Stimulated activated memory B cell treated with anti-CD40 and anti-IgM and Interleukin-4, amounts not matched to agents 10 μg/mL and 1 μg/mL and 100 μg/mL, for 72 hours (primary cell): ENCODE measurements around the gene MCF2L2.
A peak's percentile ranks its signal among the peaks of the same experiment; 100 is the strongest.
"Not testable (repeated sequence)": the region's sequence is repeated elsewhere in the genome, so short reads cannot be mapped to it uniquely, and the experiment has no call there.

Experiments
- ATAC-seq: fragments of 150-1000 bp; cut with Tn5 transposase; 2 replicates; pipeline ENCODE4 v1.10.0; 2021
- H3K27ac Mint-ChIP-seq: one replicate; pipeline ENCODE4 v1.8.0; 2022; ENCODE audit warnings: mild to moderate bottlenecking, mixed read lengths
- H3K27me3 Mint-ChIP-seq: one replicate; pipeline ENCODE4 v1.8.0; 2022; ENCODE audit warnings: mixed read lengths
- H3K36me3 Mint-ChIP-seq: one replicate; pipeline ENCODE4 v1.8.0; 2022; ENCODE audit warnings: mixed read lengths
- H3K4me1 Mint-ChIP-seq: one replicate; pipeline ENCODE4 v1.8.0; 2022; ENCODE audit warnings: mixed read lengths
- H3K4me3 Mint-ChIP-seq: one replicate; pipeline ENCODE4 v1.8.0; 2022; ENCODE audit warnings: mild to moderate bottlenecking, moderate library complexity, mixed read lengths
- H3K9me3 Mint-ChIP-seq: one replicate; pipeline ENCODE4 v1.8.0; 2022; ENCODE audit warnings: mixed read lengths

MCF2L2 gene

GRCh38 chr3:183449791-183450190 lies 21.4 kb upstream of the MCF2L2 start:
- no peak for ATAC-seq
- no peaks in the 10 kb centered on the region for H3K27me3 Mint-ChIP-seq
- no peak overlapping the region for H3K27ac Mint-ChIP-seq
- H3K9me3 Mint-ChIP-seq: no peaks in the 10 kb centered on the region
- H3K36me3 Mint-ChIP-seq: peaks cover 15% of the 10 kb centered on the region
- H3K4me1 Mint-ChIP-seq: peaks cover 22% of the 10 kb centered on the region
- no peak overlapping the region for H3K4me3 Mint-ChIP-seq

- peaks cover 14% of the 10 kb centered on the region for H3K36me3 Mint-ChIP-seq
- H3K27ac Mint-ChIP-seq: no peak overlapping the region
- no peaks in the 10 kb centered on the region for H3K9me3 Mint-ChIP-seq
- no peaks in the 10 kb centered on the region for H3K27me3 Mint-ChIP-seq
- H3K4me3 Mint-ChIP-seq: no peak overlapping the region
- H3K4me1 Mint-ChIP-seq: peaks cover 22% of the 10 kb centered on the region
- no peak for ATAC-seq
These were observed 21.0 kb upstream of the MCF2L2 start for GRCh38 chr3:183449391-183449790.

GRCh38 chr3:183448369-183449128 lies 20.1 kb upstream of the MCF2L2 start:
- Mint-ChIP-seq H3K27me3 (no peaks in the 10 kb centered on the region), H3K4me3 (peak overlapping the region; percentile 98), H3K36me3 (peaks cover 10% of the 10 kb centered on the region), H3K27ac (peak overlapping the region; percentile 87), H3K9me3 (peaks cover 2% of the 10 kb centered on the region), H3K4me1 (peaks cover 22% of the 10 kb centered on the region)
- ATAC-seq: no peak

- Mint-ChIP-seq H3K36me3 (peaks cover 14% of the 10 kb centered on the region), H3K4me1 (peaks cover 22% of the 10 kb centered on the region), H3K9me3 (peaks cover 8% of the 10 kb centered on the region), H3K4me3 (peak overlapping the region; percentile 98), H3K27ac (peak overlapping the region; percentile 87), H3K27me3 (no peaks in the 10 kb centered on the region)
- ATAC-seq: peak; percentile 96
These were observed 19.0 kb upstream of the MCF2L2 start for GRCh38 chr3:183447206-183448001.

- Mint-ChIP-seq H3K4me1 (peaks cover 22% of the 10 kb centered on the region), H3K27ac (peak overlapping the region; percentile 87), H3K36me3 (peaks cover 8% of the 10 kb centered on the region), H3K9me3 (peaks cover 8% of the 10 kb centered on the region), H3K4me3 (peak overlapping the region; percentile 98), H3K27me3 (no peaks in the 10 kb centered on the region)
- no peak for ATAC-seq
These were observed 18.4 kb upstream of the MCF2L2 start for GRCh38 chr3:183446838-183447205.

GRCh38 chr3:183444748-183445147 lies 16.3 kb upstream of the MCF2L2 start:
- Mint-ChIP-seq H3K9me3 (peaks cover 8% of the 10 kb centered on the region), H3K4me3 (no peak overlapping the region), H3K27me3 (no peaks in the 10 kb centered on the region), H3K27ac (no peak overlapping the region), H3K36me3 (peaks cover 8% of the 10 kb centered on the region), H3K4me1 (peaks cover 22% of the 10 kb centered on the region)
- no peak for ATAC-seq

- Mint-ChIP-seq H3K27ac (no peak overlapping the region), H3K9me3 (peaks cover 8% of the 10 kb centered on the region), H3K36me3 (peaks cover 8% of the 10 kb centered on the region), H3K4me3 (no peak overlapping the region), H3K27me3 (no peaks in the 10 kb centered on the region), H3K4me1 (peaks cover 18% of the 10 kb centered on the region)
- no peak for ATAC-seq
These were observed 15.3 kb upstream of the MCF2L2 start for GRCh38 chr3:183443395-183444385.

GRCh38 chr3:183442994-183443393 lies 14.6 kb upstream of the MCF2L2 start:
- H3K4me3 Mint-ChIP-seq: no peak overlapping the region
- H3K27ac Mint-ChIP-seq: no peak overlapping the region
- no peak for ATAC-seq
- H3K36me3 Mint-ChIP-seq: peaks cover 8% of the 10 kb centered on the region
- H3K9me3 Mint-ChIP-seq: peaks cover 8% of the 10 kb centered on the region
- no peaks in the 10 kb centered on the region for H3K27me3 Mint-ChIP-seq
- peaks cover 11% of the 10 kb centered on the region for H3K4me1 Mint-ChIP-seq

GRCh38 chr3:183440521-183440920 lies 12.1 kb upstream of the MCF2L2 start:
- H3K4me1 Mint-ChIP-seq: peaks cover 11% of the 10 kb centered on the region
- not testable (repeated sequence) for H3K36me3 Mint-ChIP-seq, H3K27ac Mint-ChIP-seq, H3K27me3 Mint-ChIP-seq, H3K9me3 Mint-ChIP-seq, ATAC-seq, H3K4me3 Mint-ChIP-seq

- no peak overlapping the region for H3K4me3 Mint-ChIP-seq
- H3K4me1 Mint-ChIP-seq: peaks cover 13% of the 10 kb centered on the region
- no peak overlapping the region for H3K27ac Mint-ChIP-seq
- peaks cover 8% of the 10 kb centered on the region for H3K36me3 Mint-ChIP-seq
- peaks cover 8% of the 10 kb centered on the region for H3K9me3 Mint-ChIP-seq
- ATAC-seq: no peak
- H3K27me3 Mint-ChIP-seq: no peaks in the 10 kb centered on the region
These were observed 11.1 kb upstream of the MCF2L2 start for GRCh38 chr3:183439515-183439914.

- peaks cover 8% of the 10 kb centered on the region for H3K9me3 Mint-ChIP-seq
- H3K4me3 Mint-ChIP-seq: no peak overlapping the region
- peaks cover 13% of the 10 kb centered on the region for H3K4me1 Mint-ChIP-seq
- H3K27me3 Mint-ChIP-seq: no peaks in the 10 kb centered on the region
- H3K36me3 Mint-ChIP-seq: peaks cover 7% of the 10 kb centered on the region
- H3K27ac Mint-ChIP-seq: no peak overlapping the region
- ATAC-seq: no peak
These were observed 10.3 kb upstream of the MCF2L2 start for GRCh38 chr3:183438735-183439134.

- Mint-ChIP-seq H3K4me1 (peaks cover 13% of the 10 kb centered on the region), H3K27me3 (no peaks in the 10 kb centered on the region), H3K4me3 (no peak overlapping the region), H3K27ac (no peak overlapping the region), H3K9me3 (no peaks in the 10 kb centered on the region), H3K36me3 (no peaks in the 10 kb centered on the region)
- ATAC-seq: no peak
These were observed 9.5 kb upstream of the MCF2L2 start for GRCh38 chr3:183437666-183438564.

- ATAC-seq: no peak
- no peak overlapping the region for H3K27ac Mint-ChIP-seq
- no peaks in the 10 kb centered on the region for H3K27me3 Mint-ChIP-seq
- H3K9me3 Mint-ChIP-seq: no peaks in the 10 kb centered on the region
- no peaks in the 10 kb centered on the region for H3K36me3 Mint-ChIP-seq
- no peak overlapping the region for H3K4me3 Mint-ChIP-seq
- peaks cover 13% of the 10 kb centered on the region for H3K4me1 Mint-ChIP-seq
These were observed 8.6 kb upstream of the MCF2L2 start for GRCh38 chr3:183437061-183437460.

GRCh38 chr3:183435661-183436060 lies 7.2 kb upstream of the MCF2L2 start:
- Mint-ChIP-seq H3K9me3 (no peaks in the 10 kb centered on the region), H3K4me3 (no peak overlapping the region), H3K36me3 (no peaks in the 10 kb centered on the region), H3K27ac (no peak overlapping the region), H3K4me1 (peaks cover 13% of the 10 kb centered on the region), H3K27me3 (peaks cover 1% of the 10 kb centered on the region)
- peak; percentile 93 for ATAC-seq
